Measurements from ENCODE around the gene TSPAN10.

The TSPAN10 gene

GRCh38 chr17:81636505-81637288 is at the start of gene TSPAN10, which contains the start of gene NPLOC4:
TSS of gene TSPAN10 (plus strand) at chr17:81637196. CDS start at chr17:81642413, 5,217 bp downstream.
TSS of gene NPLOC4 (minus strand) at chr17:81637112. CDS start at chr17:81636930, 182 bp downstream.
- in situ Hi-C loops (cut with MboI; ENCODE audit: low sequenced_read_pairs, unreplicated experiment) = no loop called here
- no peak for TF ChIP-seq CTCF (IDR thresholded peaks at IDR 0.05; ENCODE audit: borderline replicate concordance, control extremely low read depth, extremely low read depth, insufficient read depth, missing control alignments)

GRCh38 chr17:81589612-81590011 is 47.4 kb upstream of the TSPAN10 start:
- in situ Hi-C loops (cut with MboI; ENCODE audit: low sequenced_read_pairs, unreplicated experiment) = no loop called here
- no peak for DNase-seq (ENCODE audit: low spot score)
- no peak for TF ChIP-seq CTCF (IDR thresholded peaks at IDR 0.05; ENCODE audit: borderline replicate concordance, control extremely low read depth, extremely low read depth, insufficient read depth, missing control alignments)

More at GRCh38 chr17:81636505-81637288, at the start of gene TSPAN10, which contains the start of gene NPLOC4:
- DNase-seq (ENCODE audit: low spot score) = peak; percentile 97

- no peak for TF ChIP-seq CTCF (IDR thresholded peaks at IDR 0.05; ENCODE audit: borderline replicate concordance, control extremely low read depth, extremely low read depth, insufficient read depth, missing control alignments)
- in situ Hi-C loops (cut with MboI; ENCODE audit: low sequenced_read_pairs, unreplicated experiment) = no loop called here
- no peak for DNase-seq (ENCODE audit: low spot score)
These were observed 46.9 kb upstream of the TSPAN10 start for GRCh38 chr17:81590121-81590520.

GRCh38 chr17:81591971-81592370 is 45.0 kb upstream of the TSPAN10 start:
- TF ChIP-seq CTCF (IDR thresholded peaks at IDR 0.05; ENCODE audit: borderline replicate concordance, control extremely low read depth, extremely low read depth, insufficient read depth, missing control alignments) = no peak
- in situ Hi-C loops (cut with MboI; ENCODE audit: low sequenced_read_pairs, unreplicated experiment) = no loop called here
- no peak for DNase-seq (ENCODE audit: low spot score)

GRCh38 chr17:81593105-81593871 is 43.7 kb upstream of the TSPAN10 start:
- no peak for TF ChIP-seq CTCF (IDR thresholded peaks at IDR 0.05; ENCODE audit: borderline replicate concordance, control extremely low read depth, extremely low read depth, insufficient read depth, missing control alignments)
- DNase-seq (ENCODE audit: low spot score) = no peak
- in situ Hi-C loops (cut with MboI; ENCODE audit: low sequenced_read_pairs, unreplicated experiment) = no loop called here

GRCh38 chr17:81599719-81600486 is 37.1 kb upstream of the TSPAN10 start:
- in situ Hi-C loops (cut with MboI; ENCODE audit: low sequenced_read_pairs, unreplicated experiment) = no loop called here
- DNase-seq (ENCODE audit: low spot score) = no peak
- no peak for TF ChIP-seq CTCF (IDR thresholded peaks at IDR 0.05; ENCODE audit: borderline replicate concordance, control extremely low read depth, extremely low read depth, insufficient read depth, missing control alignments)

Measured in GM13976 (cell line).